NCI-H446 (cell line): Measurements from ENCODE around the gene HAUS5.
"Not testable (repeated sequence)": the region's sequence is repeated elsewhere in the genome, so short reads cannot be mapped to it uniquely, and the experiment has no call there.

ENCODE experiments used
- DNase-seq, 2 experiments: peaks; one replicate each; lab custom pipeline; 2025; lab: John Stamatoyannopoulos, UW

The HAUS5 gene, protein sequence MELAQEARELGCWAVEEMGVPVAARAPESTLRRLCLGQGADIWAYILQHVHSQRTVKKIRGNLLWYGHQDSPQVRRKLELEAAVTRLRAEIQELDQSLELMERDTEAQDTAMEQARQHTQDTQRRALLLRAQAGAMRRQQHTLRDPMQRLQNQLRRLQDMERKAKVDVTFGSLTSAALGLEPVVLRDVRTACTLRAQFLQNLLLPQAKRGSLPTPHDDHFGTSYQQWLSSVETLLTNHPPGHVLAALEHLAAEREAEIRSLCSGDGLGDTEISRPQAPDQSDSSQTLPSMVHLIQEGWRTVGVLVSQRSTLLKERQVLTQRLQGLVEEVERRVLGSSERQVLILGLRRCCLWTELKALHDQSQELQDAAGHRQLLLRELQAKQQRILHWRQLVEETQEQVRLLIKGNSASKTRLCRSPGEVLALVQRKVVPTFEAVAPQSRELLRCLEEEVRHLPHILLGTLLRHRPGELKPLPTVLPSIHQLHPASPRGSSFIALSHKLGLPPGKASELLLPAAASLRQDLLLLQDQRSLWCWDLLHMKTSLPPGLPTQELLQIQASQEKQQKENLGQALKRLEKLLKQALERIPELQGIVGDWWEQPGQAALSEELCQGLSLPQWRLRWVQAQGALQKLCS

GRCh38 chr19:35612559-35613321 is at the start of gene HAUS5:
Gene HAUS5 (plus strand): TSS chr19:35612735. CDS start chr19:35612795, 60 bp downstream.
- peak; percentile 83 to 98 for DNase-seq

GRCh38 chr19:35562776-35563175 is 49.8 kb upstream of the HAUS5 start:
- no peak for DNase-seq

- DNase-seq, result no peak
Measured at GRCh38 chr19:35563207-35563829, 49.2 kb upstream of the HAUS5 start, which contains the start of gene ATP4A. Gene ATP4A (minus strand): TSS chr19:35563658. CDS start chr19:35563629, 29 bp downstream.

GRCh38 chr19:35565016-35565856 is 47.3 kb upstream of the HAUS5 start:
- no peak for DNase-seq

DNA sequence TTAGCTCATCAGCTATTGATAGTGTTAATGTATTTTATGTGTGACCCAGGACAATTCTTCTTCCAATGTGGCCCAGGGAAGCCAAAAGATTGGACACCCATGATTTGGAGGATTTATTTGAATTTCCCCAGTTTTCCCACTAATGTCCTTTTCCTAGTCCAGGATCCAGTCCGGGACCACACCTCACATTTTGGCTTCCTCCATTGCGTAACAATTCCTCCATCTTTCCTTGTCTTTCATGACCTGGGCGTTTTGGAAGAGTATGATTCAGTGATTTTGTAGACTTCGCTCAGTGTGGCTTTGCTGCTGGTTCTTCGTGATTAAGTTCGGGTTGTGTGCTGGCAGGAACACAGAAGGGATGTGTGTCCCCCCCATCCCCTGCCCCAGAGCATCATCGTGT is 45.8 kb upstream of the HAUS5 start:
- no peak for DNase-seq

DNA sequence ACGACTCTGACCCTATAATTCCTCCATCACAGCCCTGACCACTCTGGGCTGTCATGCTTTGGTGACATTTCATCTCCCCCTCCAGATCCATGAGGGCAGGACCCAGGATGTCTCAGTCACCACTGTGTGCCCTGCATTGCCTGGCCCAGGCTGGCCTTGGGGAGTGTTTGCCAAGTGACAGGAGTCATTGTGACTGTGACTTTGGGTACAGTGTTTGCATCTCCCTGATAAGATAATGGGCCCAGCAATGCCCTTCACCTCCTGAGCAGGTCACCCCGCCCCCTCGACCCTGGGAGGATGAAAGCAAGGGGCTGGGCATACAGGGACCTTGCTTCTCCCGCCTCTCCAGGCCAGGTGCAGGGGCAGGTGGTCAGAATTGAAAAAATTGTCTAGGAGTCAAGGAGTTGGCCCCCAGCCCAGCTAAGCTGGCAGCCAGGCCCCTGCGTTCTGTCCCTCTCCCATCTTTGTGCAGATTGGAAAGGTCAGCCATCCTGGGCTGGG is 43.2 kb upstream of the HAUS5 start:
- no peak for DNase-seq

- DNase-seq, result no peak
Measured at GRCh38 chr19:35571406-35571965, 41.0 kb upstream of the HAUS5 start.

DNA sequence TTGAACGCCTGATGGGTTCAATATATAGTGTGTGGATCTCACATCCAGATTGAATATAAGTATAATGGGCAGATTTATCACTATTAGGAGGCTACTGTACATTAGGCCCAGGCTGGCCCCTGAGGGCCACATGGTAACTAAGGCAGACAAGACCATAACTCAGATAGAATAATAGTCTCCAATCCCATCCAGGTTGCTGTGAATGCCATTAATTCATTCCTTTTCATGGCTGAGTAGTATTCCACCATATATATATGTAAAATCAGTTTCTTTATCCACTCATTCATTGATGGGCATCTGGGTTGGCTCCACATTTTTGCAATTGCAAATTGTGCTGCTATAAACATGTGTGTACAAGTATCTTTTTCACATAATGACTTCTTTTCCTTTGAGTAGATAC is 34.6 kb upstream of the HAUS5 start:
- DNase-seq, result no peak

DNA sequence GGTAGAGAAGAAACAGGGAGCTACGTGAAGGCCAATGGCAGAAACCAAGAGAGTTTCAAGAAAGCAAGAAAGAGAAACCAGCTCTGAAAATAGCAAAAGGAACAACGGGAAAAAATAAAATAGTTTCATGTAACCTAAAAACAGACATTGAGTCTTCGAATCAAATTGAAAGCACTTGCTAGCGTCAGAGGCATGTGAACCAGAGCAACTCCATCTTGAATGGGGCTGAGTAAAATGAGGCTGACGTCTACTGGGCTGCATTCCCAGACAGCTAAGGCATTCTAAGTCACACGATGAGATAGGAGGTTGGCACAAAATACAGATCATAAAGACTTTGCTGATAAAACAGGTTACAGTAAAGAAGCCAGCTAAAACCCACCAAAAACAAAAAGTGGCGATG is 33.8 kb upstream of the HAUS5 start:
- no peak for DNase-seq

DNA sequence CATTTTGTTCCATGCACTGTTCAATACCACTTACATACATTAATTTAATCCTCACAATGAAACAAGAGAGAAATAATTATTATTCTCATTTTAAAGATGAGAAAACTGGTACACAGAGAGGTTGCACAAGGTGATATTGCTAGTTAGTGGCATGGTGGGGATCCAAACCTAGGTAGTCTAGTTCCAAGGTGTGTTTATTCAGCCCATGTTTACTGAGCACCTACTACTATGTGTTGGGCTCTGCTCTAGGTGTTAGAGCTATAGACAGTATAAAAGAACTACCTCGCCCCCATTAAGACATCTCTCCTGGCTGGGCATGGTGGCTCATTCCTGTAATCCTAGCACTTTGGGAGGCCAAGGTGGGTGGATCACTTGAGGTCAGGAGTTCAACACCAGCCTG is 29.8 kb upstream of the HAUS5 start:
- no peak for DNase-seq

DNA sequence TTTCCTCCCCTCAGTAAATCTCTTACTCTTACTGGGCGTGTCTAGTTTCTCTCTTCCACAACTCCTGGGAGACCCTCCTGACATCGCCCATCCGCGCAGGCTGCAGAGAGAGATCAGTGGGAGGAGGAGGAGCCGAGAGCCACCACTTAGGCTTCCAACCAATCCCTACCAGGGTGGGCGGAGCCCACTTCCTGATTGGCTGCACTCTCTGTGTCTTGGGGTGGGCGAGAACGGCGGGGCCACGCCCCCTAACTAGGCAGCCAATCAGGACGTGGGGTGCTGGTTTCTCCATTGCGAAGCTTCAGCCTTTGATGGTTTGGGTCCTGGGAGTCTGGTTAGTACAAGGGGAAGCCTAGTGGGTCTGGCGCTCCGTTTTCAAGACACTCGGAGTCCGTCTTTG is 26.7 kb upstream of the HAUS5 start, which contains the start of gene PMIS2:
Gene PMIS2 (plus strand): TSS at position 326 of the 400 bp plus-strand sequence. CDS start 87 bp downstream, outside the sequence.
- no peak for DNase-seq

GRCh38 chr19:35587321-35587720 is 25.2 kb upstream of the HAUS5 start:
- no peak for DNase-seq

- no peak for DNase-seq
Measured at GRCh38 chr19:35590875-35591274, 21.7 kb upstream of the HAUS5 start.

GRCh38 chr19:35592226-35592625 is 20.3 kb upstream of the HAUS5 start:
- DNase-seq, result no peak

- not testable (repeated sequence) for DNase-seq
Measured at GRCh38 chr19:35595026-35595425, 17.5 kb upstream of the HAUS5 start.

DNA sequence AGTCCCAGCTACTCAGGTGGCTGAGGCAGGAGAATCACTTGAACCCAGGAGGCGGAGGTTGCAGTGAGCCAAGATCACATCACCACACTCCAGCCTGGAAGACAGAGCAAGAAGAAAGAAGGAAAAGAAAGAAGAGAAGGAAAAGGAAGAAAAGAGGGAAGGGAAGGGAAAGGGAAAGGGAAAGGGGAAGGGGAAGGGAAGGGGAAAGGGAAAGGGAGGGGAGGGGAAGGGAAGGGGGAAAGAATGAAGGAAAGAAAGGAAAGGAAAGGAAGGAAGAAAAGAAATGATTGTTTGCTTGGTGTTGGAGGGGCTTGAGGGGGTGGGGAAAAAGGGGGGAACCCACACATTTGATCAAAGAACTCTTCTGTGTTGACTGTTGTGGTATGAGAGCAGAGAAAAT is 16.6 kb upstream of the HAUS5 start:
- no peak for DNase-seq

DNA sequence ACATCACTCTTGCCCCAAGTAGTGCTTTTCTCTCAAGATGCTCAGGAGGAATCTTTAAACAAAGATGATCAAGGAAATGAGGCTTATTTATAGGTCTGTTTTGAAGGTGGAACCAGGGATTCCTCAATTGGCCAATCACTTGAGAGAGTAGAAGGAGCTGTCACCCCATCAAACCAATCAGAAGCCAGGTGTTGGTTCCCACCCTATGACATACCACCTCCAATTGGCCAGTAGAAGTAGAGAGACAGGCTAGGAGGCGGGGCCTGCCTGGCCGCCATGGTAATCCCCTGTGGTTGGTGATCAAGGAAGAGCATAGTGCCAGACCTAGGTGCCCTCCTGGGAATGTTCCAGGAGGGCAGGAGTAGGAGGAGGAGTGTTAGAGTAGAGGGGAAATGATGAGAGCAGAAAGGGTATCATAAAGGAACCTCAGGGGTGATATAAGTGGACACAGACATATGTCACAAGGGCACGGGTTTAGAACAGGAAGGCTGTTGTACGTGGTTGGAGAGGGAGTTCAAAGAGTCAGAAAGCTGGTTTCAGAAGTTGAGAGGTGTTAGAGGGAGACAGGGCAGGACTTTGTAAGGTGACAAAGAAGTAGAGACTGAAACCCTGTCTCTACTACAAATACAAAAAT is 16.1 kb upstream of the HAUS5 start:
- DNase-seq, result peak in 1 of 2 experiments; percentile 21

DNA sequence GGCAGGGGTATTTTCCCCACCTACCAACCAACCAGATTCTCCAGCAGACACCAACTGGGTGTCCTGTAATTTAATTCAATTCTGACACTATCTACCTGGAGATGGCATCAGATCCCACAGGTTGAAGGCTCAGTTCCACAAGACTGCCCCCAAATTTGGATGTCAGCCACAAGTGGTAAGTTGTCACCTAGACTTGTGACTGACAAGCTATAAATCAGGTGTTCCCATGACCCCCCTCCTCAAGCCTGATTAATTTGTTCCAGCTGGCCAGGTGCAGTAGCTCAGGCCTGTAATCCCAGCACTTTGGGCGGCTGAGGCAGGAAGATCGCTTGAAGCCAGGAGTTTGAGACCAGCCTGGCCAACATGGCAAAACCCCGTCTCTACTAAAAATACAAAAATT is 10.6 kb upstream of the HAUS5 start:
- DNase-seq, result no peak

DNA sequence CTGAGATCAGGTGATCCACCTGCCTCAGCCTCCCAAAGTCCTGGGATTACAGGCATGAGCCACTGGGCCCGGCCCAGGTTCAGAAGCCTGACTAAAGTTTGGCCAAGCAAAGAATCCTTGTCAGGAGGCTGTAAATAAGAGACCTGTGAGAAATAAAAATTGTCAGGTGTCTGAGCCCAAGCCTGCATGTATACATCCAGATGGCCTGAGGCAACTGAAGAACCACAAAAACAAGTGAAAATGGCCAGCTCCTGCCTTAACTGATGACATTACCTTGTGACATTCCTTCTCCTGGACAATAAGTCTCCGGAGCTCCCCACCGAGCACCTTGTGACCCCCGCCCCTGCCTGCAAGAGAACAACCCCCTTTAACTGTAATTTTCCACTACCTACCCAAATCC is 8.1 kb upstream of the HAUS5 start:
- DNase-seq, result not testable (repeated sequence)

DNA sequence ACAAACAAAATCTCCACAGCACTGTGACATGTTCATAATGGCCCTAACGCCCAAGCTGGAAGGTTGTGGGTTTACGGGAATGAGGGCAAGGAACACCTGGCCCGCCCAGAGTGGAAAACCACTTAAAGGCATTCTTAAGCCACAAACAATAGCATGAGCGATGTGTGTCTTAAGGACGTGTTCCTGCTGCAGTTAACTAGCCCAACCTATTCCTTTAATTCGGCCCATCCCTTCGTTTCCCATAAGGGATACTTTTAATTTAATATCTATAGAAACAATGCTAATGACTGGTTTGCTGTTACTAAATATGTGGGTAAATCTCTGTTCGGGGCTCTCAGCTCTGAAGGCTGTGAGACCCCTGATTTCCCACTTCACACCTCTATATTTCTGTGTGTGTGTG is 5.4 kb upstream of the HAUS5 start:
- not testable (repeated sequence) for DNase-seq
